Measurements from ENCODE around the gene UNC45A. TPM values are rescaled to one million over a fixed set of nuclear protein-coding genes. Genes with fewer than 3 reads are reported as not detected.

UNC45A gene
- total and polyA plus RNA-seq, 4 donors = 13.9 to 31.2 (median 24.9) TPM

DNA sequence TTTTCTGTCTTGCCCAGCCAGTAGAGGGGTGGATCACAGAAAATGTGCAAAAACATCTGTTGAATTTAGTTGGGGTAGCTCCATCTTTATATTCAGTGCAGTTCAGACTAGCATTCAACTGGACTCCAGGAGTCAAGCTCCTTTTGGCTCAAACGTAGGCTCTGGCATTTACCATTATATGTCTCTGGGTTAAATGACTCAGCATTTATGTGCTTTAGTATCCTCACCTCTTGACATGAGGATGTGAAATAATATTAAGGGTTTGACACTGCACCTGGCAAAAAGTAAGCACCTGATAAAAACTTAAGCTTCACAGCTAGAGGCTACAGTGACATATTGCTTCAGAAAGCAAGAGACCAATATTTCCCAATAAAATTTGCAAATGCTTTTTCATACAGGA, 44.5 kb downstream of the UNC45A start:
- TF ChIP-seq SP1 (IDR thresholded peaks at IDR 0.05) (no peak), HNF4A (conservative IDR thresholded peaks at IDR 0.05) (no peak), FOXA2 (IDR thresholded peaks at IDR 0.05) (no peak), MAX (IDR thresholded peaks at IDR 0.05) (no peak), JUND (IDR thresholded peaks at IDR 0.05) (no peak), ZBTB33 (IDR thresholded peaks at IDR 0.05) (no peak), RXRA (IDR thresholded peaks at IDR 0.05) (no peak), HNF4G (IDR thresholded peaks at IDR 0.05) (no peak)
- TF ChIP-seq, protein P1, sequence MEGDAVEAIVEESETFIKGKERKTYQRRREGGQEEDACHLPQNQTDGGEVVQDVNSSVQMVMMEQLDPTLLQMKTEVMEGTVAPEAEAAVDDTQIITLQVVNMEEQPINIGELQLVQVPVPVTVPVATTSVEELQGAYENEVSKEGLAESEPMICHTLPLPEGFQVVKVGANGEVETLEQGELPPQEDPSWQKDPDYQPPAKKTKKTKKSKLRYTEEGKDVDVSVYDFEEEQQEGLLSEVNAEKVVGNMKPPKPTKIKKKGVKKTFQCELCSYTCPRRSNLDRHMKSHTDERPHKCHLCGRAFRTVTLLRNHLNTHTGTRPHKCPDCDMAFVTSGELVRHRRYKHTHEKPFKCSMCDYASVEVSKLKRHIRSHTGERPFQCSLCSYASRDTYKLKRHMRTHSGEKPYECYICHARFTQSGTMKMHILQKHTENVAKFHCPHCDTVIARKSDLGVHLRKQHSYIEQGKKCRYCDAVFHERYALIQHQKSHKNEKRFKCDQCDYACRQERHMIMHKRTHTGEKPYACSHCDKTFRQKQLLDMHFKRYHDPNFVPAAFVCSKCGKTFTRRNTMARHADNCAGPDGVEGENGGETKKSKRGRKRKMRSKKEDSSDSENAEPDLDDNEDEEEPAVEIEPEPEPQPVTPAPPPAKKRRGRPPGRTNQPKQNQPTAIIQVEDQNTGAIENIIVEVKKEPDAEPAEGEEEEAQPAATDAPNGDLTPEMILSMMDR (IDR thresholded peaks at IDR 0.05; ENCODE audit: low read depth, low read length, missing input control) = no peak
- DNase-seq (ENCODE audit: low spot score) = no peak
- 84% methylated on average over 1 of the region's 1 CpG for WGBS
- Histone ChIP-seq H3K9ac (ENCODE audit: low read depth in 1 of 2, low read length in 2 of 2) (no peak overlapping the region), H3K27ac (ENCODE audit: low read depth in 1 of 2, low read length in 2 of 2) (no peak overlapping the region), H3K9me3 (ENCODE audit: control insufficient read depth in 4 of 4, low read length in 3 of 4) (no peaks in the 10 kb centered on the region), H3K27me3 (ENCODE audit: control insufficient read depth in 4 of 4, insufficient read depth in 4 of 4, low read length in 3 of 4) (no peaks in the 10 kb centered on the region), H3K36me3 (ENCODE audit: control insufficient read depth in 4 of 4, insufficient read depth in 3 of 4, low read depth in 1 of 4, low read length in 3 of 4) (no peaks in the 10 kb centered on the region), H3K4me3 (ENCODE audit: low read depth in 1 of 3, low read length in 3 of 3) (no peak overlapping the region), H3K4me1 (ENCODE audit: control insufficient read depth in 4 of 4, insufficient read depth in 4 of 4, low read length in 3 of 4) (no peaks in the 10 kb centered on the region)

DNA sequence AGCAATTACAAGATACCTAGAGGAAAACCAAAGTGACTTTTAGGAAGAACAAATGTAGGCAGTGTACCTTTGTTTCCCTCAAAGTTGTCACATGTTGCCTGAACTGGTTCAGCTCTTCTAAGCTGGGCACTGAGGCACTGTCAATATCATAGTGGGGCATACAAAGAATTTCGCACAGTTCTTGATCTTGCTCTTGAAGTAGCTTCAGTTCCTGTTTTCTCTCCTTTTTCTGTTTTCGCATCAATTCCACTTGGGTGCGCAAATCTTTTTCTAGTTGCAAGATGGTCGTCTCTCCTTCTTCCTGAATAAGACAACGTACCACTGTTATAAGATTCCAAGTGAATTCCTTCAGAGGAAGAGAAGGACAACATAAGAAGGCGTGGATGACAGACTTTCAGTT, 46.6 kb downstream of the UNC45A start:
- Histone ChIP-seq H3K9me3 (ENCODE audit: control insufficient read depth in 4 of 4, low read length in 3 of 4) (no peaks in the 10 kb centered on the region), H3K4me3 (ENCODE audit: low read depth in 1 of 3, low read length in 3 of 3) (no peak overlapping the region), H3K4me1 (ENCODE audit: control insufficient read depth in 4 of 4, insufficient read depth in 4 of 4, low read length in 3 of 4) (no peaks in the 10 kb centered on the region), H3K36me3 (ENCODE audit: control insufficient read depth in 4 of 4, insufficient read depth in 3 of 4, low read depth in 1 of 4, low read length in 3 of 4) (no peaks in the 10 kb centered on the region), H3K27ac (ENCODE audit: low read depth in 1 of 2, low read length in 2 of 2) (no peak overlapping the region), H3K27me3 (ENCODE audit: control insufficient read depth in 4 of 4, insufficient read depth in 4 of 4, low read length in 3 of 4) (no peaks in the 10 kb centered on the region), H3K9ac (ENCODE audit: low read depth in 1 of 2, low read length in 2 of 2) (no peak overlapping the region)
- DNase-seq (ENCODE audit: low spot score) = no peak
- 91% methylated on average over 6 of the region's 6 CpGs for WGBS
- TF ChIP-seq FOXA1 (IDR thresholded peaks at IDR 0.05) (no peak), ZBTB33 (IDR thresholded peaks at IDR 0.05) (no peak), RXRA (IDR thresholded peaks at IDR 0.05) (no peak), YY1 (IDR thresholded peaks at IDR 0.05) (no peak), JUND (IDR thresholded peaks at IDR 0.05) (no peak), SP1 (IDR thresholded peaks at IDR 0.05) (no peak)
- TF ChIP-seq, protein P1 (IDR thresholded peaks at IDR 0.05; ENCODE audit: low read depth, low read length, missing input control) = no peak
